ENCODE results near the gene SUPT6H.

The SUPT6H gene

DNA sequence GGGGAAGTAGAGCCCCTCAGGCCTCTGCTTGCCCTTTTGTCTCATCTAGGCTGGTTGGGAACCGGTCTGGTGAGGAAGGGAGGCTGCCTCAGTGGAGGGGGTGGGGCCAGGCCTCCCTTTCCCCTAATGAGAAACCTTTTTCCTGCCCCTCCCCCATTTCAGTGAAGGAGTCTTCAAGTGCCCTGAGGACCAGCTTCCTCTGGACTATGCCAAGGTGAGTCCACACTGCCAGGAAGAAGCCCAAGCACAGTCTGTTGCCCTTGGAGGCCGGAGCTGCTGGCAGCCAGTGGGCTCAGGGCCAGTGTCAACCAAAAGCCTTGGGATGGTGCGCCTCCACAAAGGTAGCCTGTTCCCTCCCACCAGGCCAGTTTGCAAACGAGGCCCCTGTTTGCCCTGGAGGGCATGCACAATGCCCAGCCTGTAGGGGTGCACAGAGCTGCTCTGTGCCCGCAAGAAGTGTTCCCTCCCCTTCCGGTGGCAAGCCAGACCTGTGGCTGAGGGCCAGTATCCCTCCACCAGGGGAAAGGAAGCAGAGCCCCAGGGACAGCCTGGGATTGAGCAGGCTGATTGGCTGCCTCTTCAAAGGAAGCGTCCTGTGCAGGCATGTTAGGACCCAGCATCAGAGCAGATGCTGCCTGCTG is 85.2 kb downstream of the SUPT6H start:
- H3K4me3 ChIP-seq (ENCODE audit: low read length): no peak overlapping the region; the same call in 1 of the 2 replicates
- TF ChIP-seq ZNF274 (IDR thresholded peaks at IDR 0.05; ENCODE audit: low read depth, low read length): no peak

DNA sequence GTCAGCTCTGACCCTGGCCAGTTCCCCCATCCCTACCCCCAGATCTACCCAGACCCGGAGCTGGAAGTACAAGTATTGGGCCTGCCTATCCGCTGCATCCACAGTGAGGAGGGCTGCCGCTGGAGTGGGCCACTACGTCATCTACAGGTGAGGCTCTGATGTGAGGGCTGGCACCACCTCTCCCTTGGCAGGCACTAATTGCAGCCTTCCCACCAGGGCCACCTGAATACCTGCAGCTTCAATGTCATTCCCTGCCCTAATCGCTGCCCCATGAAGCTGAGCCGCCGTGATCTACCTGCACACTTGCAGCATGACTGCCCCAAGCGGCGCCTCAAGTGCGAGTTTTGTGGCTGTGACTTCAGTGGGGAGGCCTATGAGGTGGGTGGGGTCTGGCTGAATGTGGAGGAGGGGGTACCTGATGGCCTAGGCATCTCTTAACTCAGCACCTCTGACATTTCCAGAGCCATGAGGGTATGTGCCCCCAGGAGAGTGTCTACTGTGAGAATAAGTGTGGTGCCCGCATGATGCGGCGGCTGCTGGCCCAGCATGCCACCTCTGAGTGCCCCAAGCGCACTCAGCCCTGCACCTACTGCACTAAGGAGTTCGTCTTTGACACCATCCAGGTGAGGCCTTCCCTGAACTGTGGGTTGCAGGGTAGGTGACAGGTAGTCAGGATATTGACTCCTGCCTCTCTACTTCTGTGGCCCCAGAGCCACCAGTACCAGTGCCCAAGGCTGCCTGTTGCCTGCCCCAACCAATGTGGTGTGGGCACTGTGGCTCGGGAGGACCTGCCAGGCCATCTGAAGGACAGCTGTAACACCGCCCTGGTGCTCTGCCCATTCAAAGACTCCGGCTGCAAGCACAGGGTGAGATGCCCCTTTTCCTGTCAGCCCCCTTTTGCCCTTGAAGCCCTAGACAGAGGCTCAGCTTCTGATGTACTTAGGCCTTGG is 86.1 kb downstream of the SUPT6H start:
- H3K4me3 ChIP-seq (ENCODE audit: low read length): no peak overlapping the region
- no peak for TF ChIP-seq ZNF274 (IDR thresholded peaks at IDR 0.05; ENCODE audit: low read depth, low read length)

DNA sequence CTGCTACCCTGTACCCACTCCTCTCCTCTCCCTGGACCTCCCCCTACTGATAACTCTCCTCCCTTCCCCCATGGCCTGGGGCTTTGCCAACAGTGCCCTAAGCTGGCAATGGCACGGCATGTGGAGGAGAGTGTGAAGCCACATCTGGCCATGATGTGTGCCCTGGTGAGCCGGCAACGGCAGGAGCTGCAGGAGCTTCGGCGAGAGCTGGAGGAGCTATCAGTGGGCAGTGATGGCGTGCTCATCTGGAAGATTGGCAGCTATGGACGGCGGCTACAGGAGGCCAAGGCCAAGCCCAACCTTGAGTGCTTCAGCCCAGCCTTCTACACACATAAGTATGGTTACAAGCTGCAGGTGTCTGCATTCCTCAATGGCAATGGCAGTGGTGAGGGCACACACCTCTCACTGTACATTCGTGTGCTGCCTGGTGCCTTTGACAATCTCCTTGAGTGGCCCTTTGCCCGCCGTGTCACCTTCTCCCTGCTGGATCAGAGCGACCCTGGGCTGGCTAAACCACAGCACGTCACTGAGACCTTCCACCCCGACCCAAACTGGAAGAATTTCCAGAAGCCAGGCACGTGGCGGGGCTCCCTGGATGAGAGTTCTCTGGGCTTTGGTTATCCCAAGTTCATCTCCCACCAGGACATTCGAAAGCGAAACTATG is 87.0 kb downstream of the SUPT6H start:
- no peak overlapping the region for H3K4me3 ChIP-seq (ENCODE audit: low read length)
- no peak for TF ChIP-seq ZNF274 (IDR thresholded peaks at IDR 0.05; ENCODE audit: low read depth, low read length)

DNA sequence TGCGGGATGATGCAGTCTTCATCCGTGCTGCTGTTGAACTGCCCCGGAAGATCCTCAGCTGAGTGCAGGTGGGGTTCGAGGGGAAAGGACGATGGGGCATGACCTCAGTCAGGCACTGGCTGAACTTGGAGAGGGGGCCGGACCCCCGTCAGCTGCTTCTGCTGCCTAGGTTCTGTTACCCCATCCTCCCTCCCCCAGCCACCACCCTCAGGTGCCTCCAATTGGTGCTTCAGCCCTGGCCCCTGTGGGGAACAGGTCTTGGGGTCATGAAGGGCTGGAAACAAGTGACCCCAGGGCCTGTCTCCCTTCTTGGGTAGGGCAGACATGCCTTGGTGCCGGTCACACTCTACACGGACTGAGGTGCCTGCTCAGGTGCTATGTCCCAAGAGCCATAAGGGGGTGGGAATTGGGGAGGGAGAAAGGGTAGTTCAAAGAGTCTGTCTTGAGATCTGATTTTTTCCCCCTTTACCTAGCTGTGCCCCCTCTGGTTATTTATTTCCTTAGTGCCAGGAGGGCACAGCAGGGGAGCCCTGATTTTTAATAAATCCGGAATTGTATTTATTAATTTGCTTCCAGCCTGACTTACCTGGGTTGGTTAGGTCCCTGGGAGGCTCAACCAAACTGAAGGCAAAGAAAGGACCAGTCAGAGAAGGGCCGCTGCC is 87.6 kb downstream of the SUPT6H start:
- H3K4me3 ChIP-seq (ENCODE audit: low read length): no peak overlapping the region
- TF ChIP-seq ZNF274 (IDR thresholded peaks at IDR 0.05; ENCODE audit: low read depth, low read length): no peak

DNA sequence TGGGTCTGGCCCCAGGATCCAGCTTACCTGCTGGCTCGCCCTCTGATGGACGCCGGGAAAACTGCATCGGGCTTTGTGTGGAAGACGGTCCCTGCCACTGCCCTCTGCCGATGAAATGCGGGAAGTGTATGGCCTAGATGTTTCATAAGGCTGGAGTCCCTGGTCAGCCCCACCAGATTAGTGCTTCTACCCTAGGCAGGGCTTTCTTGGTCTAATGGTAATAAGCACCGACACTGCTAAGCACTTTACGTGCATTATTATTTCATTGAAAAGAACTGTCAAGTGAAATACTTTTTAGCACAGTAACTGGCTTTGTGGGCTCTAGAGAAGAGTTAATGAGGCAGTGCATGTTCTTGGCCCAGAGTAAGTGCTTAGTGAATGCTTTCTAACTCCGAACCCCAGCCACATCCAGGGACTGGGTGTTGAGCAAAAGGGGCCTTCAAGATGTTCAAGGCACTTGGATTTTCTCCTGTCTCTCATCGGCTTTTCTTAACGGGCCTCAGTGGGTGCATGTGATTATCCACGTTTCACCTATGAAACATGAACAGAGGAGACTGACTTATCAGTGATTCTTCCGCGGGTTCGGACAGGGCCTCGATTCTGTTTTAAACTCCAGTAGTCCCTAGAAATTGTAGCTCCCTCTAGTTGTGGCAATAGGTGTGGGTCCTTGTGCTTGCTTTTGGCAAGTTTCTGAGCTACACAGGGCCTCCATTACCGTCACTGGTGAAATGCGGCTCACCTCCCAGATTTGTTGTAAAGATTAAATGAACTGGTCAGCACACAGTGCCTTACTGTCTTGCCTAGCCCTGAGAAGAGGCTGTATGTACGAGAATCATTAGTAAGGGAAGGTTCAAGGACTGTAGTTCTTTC is 88.4 kb downstream of the SUPT6H start:
- no peak for TF ChIP-seq ZNF274 (IDR thresholded peaks at IDR 0.05; ENCODE audit: low read depth, low read length)
- H3K4me3 ChIP-seq (ENCODE audit: low read length): no peak overlapping the region

DNA sequence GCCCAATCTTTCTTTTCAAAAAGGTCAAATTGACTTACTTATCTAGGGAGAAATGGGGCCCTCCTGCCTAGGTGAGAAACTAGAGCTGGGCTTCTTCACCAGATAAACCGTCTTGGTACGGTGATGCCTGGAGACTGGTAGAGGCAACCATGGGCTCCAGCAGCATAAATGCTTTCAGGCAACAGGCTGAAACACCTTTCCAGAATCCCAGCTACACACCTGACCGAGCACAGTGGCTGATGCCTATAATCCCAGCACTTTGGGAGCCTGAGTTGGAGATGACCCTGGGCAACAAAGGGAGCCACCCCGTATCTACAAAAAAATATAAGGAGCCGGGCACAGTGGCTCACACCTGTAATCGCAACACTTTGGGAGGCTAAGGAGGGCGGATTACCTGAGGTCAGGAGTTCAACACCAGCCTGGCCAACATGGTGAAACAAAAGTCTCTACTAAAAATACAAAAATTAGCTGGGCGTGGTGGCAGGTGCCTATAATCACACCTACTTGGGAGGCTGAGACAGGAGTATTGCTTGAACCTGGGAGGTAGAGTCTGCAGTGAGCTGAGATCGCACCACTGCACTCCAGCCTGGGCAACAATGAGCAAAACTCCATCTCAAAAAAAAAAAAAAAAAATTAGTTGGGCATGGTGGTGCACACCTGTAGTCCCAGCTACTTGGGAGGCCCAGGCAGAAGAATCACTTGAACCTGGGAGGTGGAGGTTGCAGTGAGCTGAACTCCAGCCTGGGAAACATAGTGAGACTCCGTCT is 89.8 kb downstream of the SUPT6H start:
- TF ChIP-seq ZNF274 (IDR thresholded peaks at IDR 0.05; ENCODE audit: low read depth, low read length): no peak

More for the DNA sequence above, 89.8 kb downstream of the SUPT6H start:
- H3K4me3 ChIP-seq (ENCODE audit: low read length): no peak overlapping the region

All from GM08714 (cell line).